ENCODE data around the gene RITA1. TPM values are rescaled to one million over a fixed set of nuclear protein-coding genes. Genes with fewer than 3 reads are reported as not detected.
A peak's percentile ranks its signal among the peaks of the same experiment; 100 is the strongest.

RITA1 gene
- total RNA-seq, 1 experiment from 2014 or later: 20.7 TPM

GRCh38 chr12:113203852-113204760 lies 18.6 kb downstream of the RITA1 start:
- intact Hi-C loops (cut with micrococcal nuclease): no loop called here
- Histone ChIP-seq H3K9ac (ENCODE audit: low read length) (no peak overlapping the region), H3K4me1 (ENCODE audit: control insufficient read depth in 1 of 2, insufficient read depth in 2 of 2, low read length in 2 of 2) (peaks cover 18 to 24% of the 10 kb centered on the region in 2 experiments), H3K36me3 (ENCODE audit: control insufficient read depth in 1 of 2, insufficient read depth in 2 of 2, low read length in 2 of 2) (no peaks in the 10 kb centered on the region), H3K9me2 (ENCODE audit: insufficient read depth) (no peaks in the 10 kb centered on the region), H4K20me1 (ENCODE audit: insufficient read depth) (no peaks in the 10 kb centered on the region), H3K27ac (ENCODE audit: low read depth, low read length) (peak overlapping the region; percentile 40), H3K4me2 (ENCODE audit: low read length) (peak overlapping the region; percentile 6; the same call in 1 of the 2 replicates), H3K27me3 (ENCODE audit: insufficient read depth, low read length) (no peaks in the 10 kb centered on the region), H3K4me3 (replicated peaks in 1 of 2; ENCODE audit: low read depth in 1 of 2, low read length in 2 of 2) (no peak overlapping the region), H3K9me3 (ENCODE audit: control insufficient read depth in 1 of 2, insufficient read depth in 1 of 2, low read depth in 1 of 2, low read length in 2 of 2) (no peaks in the 10 kb centered on the region), H2AFZ (ENCODE audit: low read depth, low read length, poor library complexity, severe bottlenecking) (no peak overlapping the region), H3K79me2 (ENCODE audit: insufficient read depth, low read length) (no peaks in the 10 kb centered on the region)
- ATAC-seq (no peak), DNase-seq (ENCODE audit: low read depth, low spot score) (no peak)
- BruUV-seq (replicated peaks): no TSS peak
- TF ChIP-seq ZFX (IDR thresholded peaks at IDR 0.05): no peak
- no peak for TF ChIP-seq RAD21 (IDR thresholded peaks at IDR 0.05; ENCODE audit: low read depth)
- no peak for TF ChIP-seq EGR1 (IDR thresholded peaks at IDR 0.05; ENCODE audit: low read depth)
- RAD21 ChIA-PET (ENCODE audit: low non-redundant PET in 1 of 2, low total read pairs in 2 of 2, uncharacterized antibody in 2 of 2, unreplicated experiment in 2 of 2): no interaction called here
- CTCF ChIA-PET: interaction anchor here (0.7 to 1.5 kb wide), 4 partner anchors 9 to 221 kb away, joined by 3 to 4 read pairs (median 3); no protein-coding TSS in a partner anchor
- POLR2A ChIA-PET: interaction anchor here (1.1 kb wide), 1 partner anchor 19 kb away, joined by 3 read pairs; the partner anchor contains the start of genes DDX54 and RITA1

GRCh38 chr12:113204804-113205203 lies 19.3 kb downstream of the RITA1 start:
- BruUV-seq (replicated peaks): no TSS peak
- no peaks in the 10 kb centered on the region for H3K79me2 ChIP-seq (ENCODE audit: insufficient read depth, low read length)
- H3K9me3 ChIP-seq (ENCODE audit: control insufficient read depth in 1 of 2, insufficient read depth in 1 of 2, low read depth in 1 of 2, low read length in 2 of 2): no peaks in the 10 kb centered on the region
- RAD21 ChIA-PET (ENCODE audit: low non-redundant PET in 1 of 2, low total read pairs in 2 of 2, uncharacterized antibody in 2 of 2, unreplicated experiment in 2 of 2): no interaction called here
- no peaks in the 10 kb centered on the region for H3K9me2 ChIP-seq (ENCODE audit: insufficient read depth)
- no peak overlapping the region for H3K4me3 ChIP-seq (replicated peaks in 1 of 2; ENCODE audit: low read depth in 1 of 2, low read length in 2 of 2)
- peak overlapping the region; percentile 40 for H3K27ac ChIP-seq (ENCODE audit: low read depth, low read length)
- H4K20me1 ChIP-seq (ENCODE audit: insufficient read depth): no peaks in the 10 kb centered on the region
- CTCF ChIA-PET: interaction anchor here (0.7 to 1.5 kb wide), 4 partner anchors 9 to 221 kb away, joined by 3 to 4 read pairs (median 3); no protein-coding TSS in a partner anchor
- H3K4me2 ChIP-seq (ENCODE audit: low read length): peak overlapping the region; percentile 6; the same call in 1 of the 2 replicates
- peaks cover 18 to 24% of the 10 kb centered on the region in 2 experiments for H3K4me1 ChIP-seq (ENCODE audit: control insufficient read depth in 1 of 2, insufficient read depth in 2 of 2, low read length in 2 of 2)
- no peaks in the 10 kb centered on the region for H3K27me3 ChIP-seq (ENCODE audit: insufficient read depth, low read length)
- no peak overlapping the region for H3K9ac ChIP-seq (ENCODE audit: low read length)
- POLR2A ChIA-PET: interaction anchor here (1.1 kb wide), 1 partner anchor 19 kb away, joined by 3 read pairs; the partner anchor contains the start of genes DDX54 and RITA1
- intact Hi-C loops (cut with micrococcal nuclease): no loop called here
- DNase-seq (ENCODE audit: low read depth, low spot score) (no peak), ATAC-seq (no peak)
- no peaks in the 10 kb centered on the region for H3K36me3 ChIP-seq (ENCODE audit: control insufficient read depth in 1 of 2, insufficient read depth in 2 of 2, low read length in 2 of 2)
- H2AFZ ChIP-seq (ENCODE audit: low read depth, low read length, poor library complexity, severe bottlenecking): no peak overlapping the region
- no peak for TF ChIP-seq ZFX (IDR thresholded peaks at IDR 0.05)
- no peak for TF ChIP-seq CTCF (IDR thresholded peaks at IDR 0.05 in 2 of 3, conservative IDR thresholded peaks at IDR 0.05 in 1 of 3; ENCODE audit: borderline replicate concordance in 1 of 3, insufficient read depth in 1 of 3, low read depth in 2 of 3, low read length in 2 of 3)
- no peak for TF ChIP-seq SRF (IDR thresholded peaks at IDR 0.05; ENCODE audit: low read depth)
- no peak for TF ChIP-seq EZH2phosphoT487 (IDR thresholded peaks at IDR 0.05; ENCODE audit: borderline replicate concordance)
- no peak for TF ChIP-seq POLR2AphosphoS5 (IDR thresholded peaks at IDR 0.05; ENCODE audit: low read depth, low read length)
- TF ChIP-seq SP1 (IDR thresholded peaks at IDR 0.05; ENCODE audit: low read depth): no peak
- TF ChIP-seq POLR2A (IDR thresholded peaks at IDR 0.05; ENCODE audit: borderline replicate concordance, extremely low read depth, insufficient read depth, insufficient read length): no peak
- TF ChIP-seq SIN3A (IDR thresholded peaks at IDR 0.05; ENCODE audit: low read depth): no peak
- no peak for TF ChIP-seq ZNF274 (IDR thresholded peaks at IDR 0.05; ENCODE audit: low read depth, low read length)
- no peak for TF ChIP-seq ATF3 (IDR thresholded peaks at IDR 0.05)
- TF ChIP-seq EZH2 (IDR thresholded peaks at IDR 0.05): no peak
- no peak for TF ChIP-seq MAX (IDR thresholded peaks at IDR 0.05)
- TF ChIP-seq ELF1 (IDR thresholded peaks at IDR 0.05; ENCODE audit: borderline replicate concordance, low read depth): no peak
- TF ChIP-seq RAD21 (IDR thresholded peaks at IDR 0.05; ENCODE audit: low read depth): no peak
